Breast epithelium (tissue), 3 donors: Measurements from ENCODE around the gene PLVAP.

Experiments used
- POLR2AphosphoS5 ChIP-seq, 3 donors: sonication (generic); formaldehyde crosslinking; IDR thresholded peaks; one replicate each; pipeline ENCODE4 v1.6.1; 2017; ENCODE audit warnings: antibody characterized with exemption in 3 of 3
- TF ChIP-seq, protein P1 (sequence below), 3 donors: fragments of 450-650 bp; IDR thresholded peaks; one replicate each; pipeline ENCODE4 v1.5.1; 2016 to 2017; ENCODE audit warnings: antibody characterized with exemption in 3 of 3, mild to moderate bottlenecking in 3 of 3, moderate library complexity in 3 of 3

DNA sequence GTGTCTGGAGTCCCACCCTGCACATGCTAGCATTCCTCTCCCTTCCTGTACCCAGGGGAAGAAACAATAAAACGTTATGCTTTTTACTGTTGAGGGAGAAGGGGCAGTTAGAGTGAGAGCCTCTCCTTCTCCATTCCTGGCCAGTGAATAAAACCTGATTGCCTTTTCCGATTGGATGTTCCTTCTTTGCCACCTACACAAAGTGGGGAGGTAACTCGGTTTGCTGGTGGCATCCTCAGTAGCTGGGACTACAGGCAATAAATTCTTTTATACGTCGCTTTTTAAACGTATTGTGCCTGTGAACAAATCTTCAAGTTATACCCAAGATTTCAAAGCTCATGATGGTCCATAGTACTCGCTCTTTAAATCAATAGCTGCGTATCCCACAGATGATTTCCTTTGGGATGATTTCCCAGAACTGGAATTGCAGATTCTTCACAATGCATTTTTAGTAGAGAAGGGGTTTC lies 42.0 kb upstream of the PLVAP start:
- TF ChIP-seq POLR2AphosphoS5 (IDR thresholded peaks at IDR 0.05), result no peak
- TF ChIP-seq, protein P1, sequence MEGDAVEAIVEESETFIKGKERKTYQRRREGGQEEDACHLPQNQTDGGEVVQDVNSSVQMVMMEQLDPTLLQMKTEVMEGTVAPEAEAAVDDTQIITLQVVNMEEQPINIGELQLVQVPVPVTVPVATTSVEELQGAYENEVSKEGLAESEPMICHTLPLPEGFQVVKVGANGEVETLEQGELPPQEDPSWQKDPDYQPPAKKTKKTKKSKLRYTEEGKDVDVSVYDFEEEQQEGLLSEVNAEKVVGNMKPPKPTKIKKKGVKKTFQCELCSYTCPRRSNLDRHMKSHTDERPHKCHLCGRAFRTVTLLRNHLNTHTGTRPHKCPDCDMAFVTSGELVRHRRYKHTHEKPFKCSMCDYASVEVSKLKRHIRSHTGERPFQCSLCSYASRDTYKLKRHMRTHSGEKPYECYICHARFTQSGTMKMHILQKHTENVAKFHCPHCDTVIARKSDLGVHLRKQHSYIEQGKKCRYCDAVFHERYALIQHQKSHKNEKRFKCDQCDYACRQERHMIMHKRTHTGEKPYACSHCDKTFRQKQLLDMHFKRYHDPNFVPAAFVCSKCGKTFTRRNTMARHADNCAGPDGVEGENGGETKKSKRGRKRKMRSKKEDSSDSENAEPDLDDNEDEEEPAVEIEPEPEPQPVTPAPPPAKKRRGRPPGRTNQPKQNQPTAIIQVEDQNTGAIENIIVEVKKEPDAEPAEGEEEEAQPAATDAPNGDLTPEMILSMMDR (IDR thresholded peaks at IDR 0.05), result no peak
